ENCODE measurements around the gene BHLHA9. TPM values are rescaled to one million over a fixed set of nuclear protein-coding genes. Genes with fewer than 3 reads are reported as not detected.

The BHLHA9 gene
- total RNA-seq, 1 experiment from 2014 or later, result not detected

GRCh38 chr17:1255041-1255440 lies 15.2 kb upstream of the BHLHA9 start:
- DNase-seq (ENCODE audit: low spot score), result no peak

GRCh38 chr17:1256699-1257098 lies 13.5 kb upstream of the BHLHA9 start:
- no peak for DNase-seq (ENCODE audit: low spot score)

- no peak for DNase-seq (ENCODE audit: low spot score)
These were observed 10.0 kb upstream of the BHLHA9 start for GRCh38 chr17:1260086-1260769.

GRCh38 chr17:1260770-1261161 lies 9.5 kb upstream of the BHLHA9 start:
- no peak for DNase-seq (ENCODE audit: low spot score)

GRCh38 chr17:1264196-1264595 lies 6.0 kb upstream of the BHLHA9 start:
- no peak for DNase-seq (ENCODE audit: low spot score)

GRCh38 chr17:1267471-1267943 lies 2.7 kb upstream of the BHLHA9 start:
- peak; percentile 73 for DNase-seq (ENCODE audit: low spot score)

- DNase-seq (ENCODE audit: low spot score), result no peak
These were observed 783 bp downstream of the BHLHA9 start for GRCh38 chr17:1271030-1271423.

- DNase-seq (ENCODE audit: low spot score), result no peak
These were observed 1.2 kb downstream of the BHLHA9 start for GRCh38 chr17:1271441-1271840.

- no peak for DNase-seq (ENCODE audit: low spot score)
These were observed 2.5 kb downstream of the BHLHA9 start for GRCh38 chr17:1272701-1273100.

GRCh38 chr17:1273492-1274244 lies 3.4 kb downstream of the BHLHA9 start:
- no peak for DNase-seq (ENCODE audit: low spot score)

GRCh38 chr17:1274245-1274608 lies 4.0 kb downstream of the BHLHA9 start:
- no peak for DNase-seq (ENCODE audit: low spot score)

- DNase-seq (ENCODE audit: low spot score), result no peak
These were observed 5.1 kb downstream of the BHLHA9 start for GRCh38 chr17:1275205-1275961.

- peak; percentile 34 for DNase-seq (ENCODE audit: low spot score)
These were observed 5.9 kb downstream of the BHLHA9 start for GRCh38 chr17:1275962-1276736.

GRCh38 chr17:1280652-1281051 lies 10.4 kb downstream of the BHLHA9 start:
- DNase-seq (ENCODE audit: low spot score), result no peak

GRCh38 chr17:1286379-1287106 lies 16.3 kb downstream of the BHLHA9 start:
- DNase-seq (ENCODE audit: low spot score), result no peak

- DNase-seq (ENCODE audit: low spot score), result no peak
These were observed 19.5 kb downstream of the BHLHA9 start for GRCh38 chr17:1289695-1290094.

- no peak for DNase-seq (ENCODE audit: low spot score)
These were observed 20.4 kb downstream of the BHLHA9 start for GRCh38 chr17:1290676-1291075.

- DNase-seq (ENCODE audit: low spot score), result no peak
These were observed 24.0 kb downstream of the BHLHA9 start for GRCh38 chr17:1294157-1294717.

- no peak for DNase-seq (ENCODE audit: low spot score)
These were observed 28.4 kb downstream of the BHLHA9 start for GRCh38 chr17:1298606-1299005.

GRCh38 chr17:1299552-1300370 lies 29.5 kb downstream of the BHLHA9 start:
- DNase-seq (ENCODE audit: low spot score), result no peak

Measured in A172 (cell line).